Ectodermal cell (in vitro differentiated cells): ENCODE measurements around the gene CCL27. TPM values are rescaled to one million over a fixed set of nuclear protein-coding genes. Genes with fewer than 3 reads are reported as not detected.

Source experiments
- H3K27ac ChIP-seq: 2 replicates; pipeline ENCODE4 v1.7.0; 2013; ENCODE audit warnings: mild to moderate bottlenecking, low read depth, low read length; ENCODE audit not compliant: insufficient read depth, poor library complexity, severe bottlenecking
- H3K27me3 ChIP-seq: 2 replicates; pipeline ENCODE4 v1.7.0; 2013; ENCODE audit warnings: mild to moderate bottlenecking, low read length; ENCODE audit not compliant: insufficient read depth, control insufficient read depth, poor library complexity, severe bottlenecking
- H3K36me3 ChIP-seq: one replicate; pipeline ENCODE4 v1.7.0; 2013; ENCODE audit warnings: low read length; ENCODE audit not compliant: control insufficient read depth, insufficient read depth
- H3K4me1 ChIP-seq: one replicate; pipeline ENCODE4 v1.7.0; 2013; ENCODE audit warnings: low read length; ENCODE audit not compliant: control insufficient read depth, insufficient read depth
- H3K4me3 ChIP-seq: 2 replicates; pipeline ENCODE4 v1.7.0; 2013; ENCODE audit warnings: low read depth, low read length, control low read depth; ENCODE audit not compliant: insufficient read depth
- H3K9me3 ChIP-seq: 2 replicates; pipeline ENCODE4 v1.7.0; 2013; ENCODE audit warnings: mild to moderate bottlenecking, low read length, moderate library complexity; ENCODE audit not compliant: control insufficient read depth
- WGBS, 2 experiments: methylation state at CpG; one replicate each; pipeline ENCODE4 v1.1.7; 2013; ENCODE audit warnings: missing lambda C conversion rate in 2 of 2; 5-methylcytosine and 5-hydroxymethylcytosine counted together
- polyA plus RNA-seq, 4 experiments: library from polyadenylated mRNA; stranded (reverse); fragments of 50-300 nt; gene quantifications; one replicate each; pipeline ENCODE4 v1.2.3, GENCODE V29; 2013

Gene CCL27, protein sequence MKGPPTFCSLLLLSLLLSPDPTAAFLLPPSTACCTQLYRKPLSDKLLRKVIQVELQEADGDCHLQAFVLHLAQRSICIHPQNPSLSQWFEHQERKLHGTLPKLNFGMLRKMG
- 0.56 TPM for polyA plus RNA-seq (2013, experiment 1 of 4)
- polyA plus RNA-seq (2013, experiment 2 of 4): 0.62 TPM
- 0.69 TPM for polyA plus RNA-seq (2013, experiment 3 of 4)
- 0.32 TPM for polyA plus RNA-seq (2013, experiment 4 of 4)

DNA sequence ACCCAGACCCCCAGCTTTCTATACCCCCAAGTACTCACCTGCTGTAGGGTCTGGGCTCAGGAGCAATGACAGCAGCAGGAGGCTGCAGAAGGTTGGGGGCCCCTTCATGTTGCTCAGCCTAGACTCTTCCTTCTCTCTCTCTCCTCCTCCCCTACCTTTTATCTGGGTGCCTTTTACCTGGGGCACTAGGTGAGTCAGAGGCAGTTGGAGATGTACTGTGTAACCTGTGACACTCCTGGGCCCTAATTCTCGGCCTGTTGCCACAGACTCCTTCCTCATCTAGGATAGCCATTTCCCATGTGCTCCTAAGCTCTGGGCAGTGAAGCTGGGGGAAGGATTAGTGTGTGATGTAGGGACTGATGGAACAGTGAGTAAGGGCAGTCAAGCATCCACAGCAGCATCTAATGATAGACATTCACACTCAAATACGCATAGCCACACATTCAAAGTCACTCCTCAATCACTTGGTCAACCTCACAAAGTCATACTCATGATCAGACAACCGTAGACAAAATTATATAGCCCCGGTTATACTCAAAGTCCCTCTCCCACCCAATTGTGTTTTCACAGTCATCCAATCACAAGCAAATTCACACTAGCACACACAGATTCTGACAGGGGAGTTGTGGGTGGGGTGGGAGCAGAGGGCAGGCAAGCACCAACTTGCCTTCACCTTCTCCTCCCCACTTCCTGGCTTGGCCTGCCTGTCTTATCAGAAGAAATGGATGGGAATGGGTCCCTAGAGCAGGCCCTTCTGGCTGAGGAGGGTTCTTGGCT, at the start of gene CCL27:
CCL27 (minus strand) TSS at position 132 of the 777 bp plus-strand sequence; CDS start at position 108, 24 bp downstream.
- no peaks in the 10 kb centered on the region for H3K36me3 ChIP-seq
- no peaks in the 10 kb centered on the region for H3K27me3 ChIP-seq
- H3K4me1 ChIP-seq: no peaks in the 10 kb centered on the region
- no peak within 1 kb of the TSS for H3K4me3 ChIP-seq
- H3K27ac ChIP-seq: no peak within 1 kb of the TSS
- 93% methylated on average over 4 of the region's 4 CpGs for WGBS, 2 experiments
- H3K9me3 ChIP-seq: no peaks in the 10 kb centered on the region

DNA sequence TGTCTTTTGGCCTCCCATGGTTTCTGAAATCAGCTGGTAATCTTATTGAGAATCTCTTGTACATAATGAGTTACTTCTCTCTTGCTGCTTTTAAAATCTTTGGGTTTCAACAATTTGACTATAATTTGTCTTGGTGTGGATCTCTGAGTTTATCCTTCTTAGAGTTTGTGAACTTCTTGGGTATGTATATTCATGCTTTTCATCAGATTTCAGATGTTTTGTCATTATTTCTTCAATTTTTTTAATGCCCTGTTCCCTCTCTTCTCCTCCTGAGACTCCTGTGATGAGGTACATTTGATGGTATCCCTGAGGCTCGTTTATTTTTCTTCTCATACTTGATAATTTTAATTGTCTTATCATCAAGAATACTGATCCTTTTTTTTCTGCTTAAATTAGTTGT, 49.7 kb upstream of the CCL27 start:
- Histone ChIP-seq H3K27me3 (no peaks in the 10 kb centered on the region), H3K27ac (no peak overlapping the region), H3K4me3 (no peak overlapping the region), H3K4me1 (no peaks in the 10 kb centered on the region), H3K9me3 (no peaks in the 10 kb centered on the region), H3K36me3 (no peaks in the 10 kb centered on the region)
- WGBS, 2 experiments: 71% methylated on average over 1 of the region's 1 CpG; no CpG with 5 or more reads in 1 of the 2 experiments

DNA sequence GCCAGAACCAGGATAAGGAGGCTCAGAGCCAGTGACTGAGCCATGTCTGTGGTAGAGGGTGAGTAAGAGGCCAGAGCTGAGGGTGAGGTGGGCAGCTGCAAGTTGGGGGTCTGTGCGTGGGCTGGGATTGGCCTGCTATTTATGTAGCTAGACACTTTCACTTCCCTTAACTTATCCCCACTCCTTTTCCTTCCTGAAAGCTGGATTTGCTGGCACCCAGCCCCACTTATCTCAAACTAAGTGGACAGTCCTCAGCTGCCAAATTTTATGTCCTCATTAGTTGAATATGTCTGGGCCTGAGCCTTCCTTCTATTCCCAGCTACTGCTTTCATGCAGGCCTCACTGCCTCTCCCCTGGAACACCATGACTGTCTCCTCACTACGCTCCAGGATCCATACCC, 47.6 kb upstream of the CCL27 start, which contains the start of gene CCL21:
CCL21 (minus strand) TSS at position 114 of the 400 bp plus-strand sequence; CDS start at position 44, 70 bp downstream.
- WGBS, 2 experiments: 91 to 100% methylated on average over 1 to 2 of the region's 2 CpGs
- Histone ChIP-seq H3K27me3 (no peaks in the 10 kb centered on the region), H3K4me1 (no peaks in the 10 kb centered on the region), H3K4me3 (no peak within 1 kb of the TSS), H3K9me3 (no peaks in the 10 kb centered on the region), H3K36me3 (no peaks in the 10 kb centered on the region), H3K27ac (no peak within 1 kb of the TSS)

DNA sequence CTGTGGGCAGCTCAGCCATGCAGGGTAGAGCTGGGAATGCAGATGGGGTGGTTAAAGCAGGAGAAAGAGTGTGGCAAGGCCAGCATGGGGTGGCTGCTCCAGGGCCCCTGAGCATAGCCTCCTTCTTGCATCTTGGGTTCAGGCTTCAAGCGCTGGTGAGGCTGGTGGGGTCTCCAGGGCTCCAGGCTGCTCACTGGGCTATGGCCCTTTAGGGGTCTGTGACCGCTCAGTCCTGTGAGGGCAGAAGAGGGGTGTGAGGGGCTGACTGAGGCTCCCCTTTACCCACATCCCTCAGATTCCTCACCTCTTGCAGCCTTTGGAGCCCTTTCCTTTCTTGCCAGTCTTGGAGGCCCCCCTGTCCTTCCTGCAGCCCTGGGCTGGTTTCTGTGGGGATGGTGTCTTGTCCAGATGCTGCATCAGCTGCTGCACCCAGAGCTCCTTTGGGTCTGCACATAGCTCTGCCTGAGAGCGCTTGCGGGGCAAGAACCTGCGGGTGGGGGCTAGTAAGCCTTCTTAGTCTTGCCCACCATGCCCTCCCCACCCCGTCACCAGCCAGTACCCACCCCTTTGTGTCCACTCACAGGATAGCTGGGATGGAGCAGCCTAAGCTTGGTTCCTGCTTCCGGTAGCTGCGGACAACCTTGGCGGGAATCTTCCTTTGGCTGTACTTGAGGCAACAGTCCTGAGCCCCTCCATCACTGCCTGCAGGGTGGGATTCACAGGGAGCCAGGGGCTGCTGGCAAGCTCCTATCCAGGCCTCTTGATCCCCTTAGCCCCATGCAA, 46.9 kb upstream of the CCL27 start:
- Histone ChIP-seq H3K4me1 (no peaks in the 10 kb centered on the region), H3K27ac (no peak overlapping the region), H3K9me3 (no peaks in the 10 kb centered on the region), H3K36me3 (no peaks in the 10 kb centered on the region), H3K4me3 (no peak overlapping the region), H3K27me3 (no peaks in the 10 kb centered on the region)
- 95 to 96% methylated on average over 9 of the region's 9 CpGs for WGBS, 2 experiments

DNA sequence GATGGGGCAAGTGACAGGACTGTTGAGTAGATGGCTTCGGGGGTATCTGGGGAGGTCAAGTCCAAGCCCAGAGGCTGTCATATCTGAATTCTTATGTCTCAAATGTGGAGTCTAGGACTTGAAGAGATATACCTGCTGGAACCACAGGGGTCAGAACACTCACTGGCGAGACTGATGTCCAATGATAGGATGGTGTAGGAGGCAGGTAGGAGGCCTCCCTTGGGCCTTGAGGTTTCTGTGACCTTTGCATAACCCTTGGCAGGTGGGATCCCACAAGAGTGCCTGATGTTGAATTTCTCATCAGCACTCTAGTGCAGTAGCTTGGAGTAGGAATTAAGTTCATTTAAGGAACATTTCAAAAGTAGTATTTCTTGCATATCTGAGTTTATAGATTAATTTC, 44.7 kb upstream of the CCL27 start:
- WGBS, 2 experiments: 89 to 95% methylated on average over 2 of the region's 2 CpGs

DNA sequence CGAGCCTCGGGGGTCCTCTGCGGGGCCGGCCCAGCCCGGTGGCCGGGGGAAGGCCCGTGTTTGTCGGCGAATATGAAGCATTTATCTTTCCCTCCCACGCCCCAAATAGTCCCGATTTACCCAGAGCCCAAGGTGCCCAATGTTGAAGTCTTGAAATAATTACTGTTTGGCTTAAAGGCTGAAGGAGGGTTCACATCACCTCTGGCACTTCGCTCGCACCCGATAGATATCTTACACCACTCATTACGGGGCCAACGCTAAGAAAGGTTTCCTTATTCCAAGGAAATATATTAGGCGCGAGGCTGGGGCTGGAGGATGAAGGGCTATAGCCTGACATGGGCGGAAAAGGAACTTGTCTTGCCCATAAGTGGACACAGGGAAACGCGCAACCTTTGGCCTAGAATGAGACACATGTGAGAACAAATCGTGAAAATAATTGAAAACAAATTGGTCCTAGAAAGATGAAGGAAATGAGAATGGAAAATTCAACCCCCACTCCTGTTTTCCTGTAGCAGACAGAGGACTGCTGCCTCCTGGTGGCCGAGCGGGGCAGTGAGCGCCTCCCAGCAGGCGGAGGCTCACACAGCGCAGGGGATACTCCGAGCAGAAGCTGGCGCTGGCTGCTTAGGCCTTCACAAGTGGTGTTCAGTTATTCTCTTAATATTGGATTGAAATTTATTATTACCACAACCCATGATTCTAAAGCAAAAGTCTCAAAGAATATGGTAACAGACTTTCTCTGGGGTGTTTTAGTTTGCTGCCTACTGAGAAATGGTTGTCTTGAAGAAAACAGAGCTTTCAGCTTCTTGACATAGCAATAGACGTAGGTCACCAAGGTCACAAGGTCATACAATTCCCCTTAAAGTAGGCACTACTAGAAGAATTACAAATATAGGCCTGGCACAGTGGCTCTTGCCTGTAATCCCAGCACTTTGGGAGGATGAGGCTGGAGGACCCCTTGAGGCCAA, 39.6 kb upstream of the CCL27 start:
- H3K27me3 ChIP-seq: peaks cover 36% of the 10 kb centered on the region
- H3K9me3 ChIP-seq: no peaks in the 10 kb centered on the region
- no peaks in the 10 kb centered on the region for H3K4me1 ChIP-seq
- 14 to 19% methylated on average over 30 of the region's 30 CpGs for WGBS, 2 experiments
- no peaks in the 10 kb centered on the region for H3K36me3 ChIP-seq
- no peak overlapping the region for H3K27ac ChIP-seq
- H3K4me3 ChIP-seq: peak overlapping the region; percentile 45

More for the DNA sequence above, 44.7 kb upstream of the CCL27 start:
- Histone ChIP-seq H3K27ac (no peak overlapping the region), H3K4me3 (no peak overlapping the region), H3K36me3 (no peaks in the 10 kb centered on the region), H3K4me1 (no peaks in the 10 kb centered on the region), H3K27me3 (peaks cover under 1% of the 10 kb centered on the region), H3K9me3 (no peaks in the 10 kb centered on the region)

DNA sequence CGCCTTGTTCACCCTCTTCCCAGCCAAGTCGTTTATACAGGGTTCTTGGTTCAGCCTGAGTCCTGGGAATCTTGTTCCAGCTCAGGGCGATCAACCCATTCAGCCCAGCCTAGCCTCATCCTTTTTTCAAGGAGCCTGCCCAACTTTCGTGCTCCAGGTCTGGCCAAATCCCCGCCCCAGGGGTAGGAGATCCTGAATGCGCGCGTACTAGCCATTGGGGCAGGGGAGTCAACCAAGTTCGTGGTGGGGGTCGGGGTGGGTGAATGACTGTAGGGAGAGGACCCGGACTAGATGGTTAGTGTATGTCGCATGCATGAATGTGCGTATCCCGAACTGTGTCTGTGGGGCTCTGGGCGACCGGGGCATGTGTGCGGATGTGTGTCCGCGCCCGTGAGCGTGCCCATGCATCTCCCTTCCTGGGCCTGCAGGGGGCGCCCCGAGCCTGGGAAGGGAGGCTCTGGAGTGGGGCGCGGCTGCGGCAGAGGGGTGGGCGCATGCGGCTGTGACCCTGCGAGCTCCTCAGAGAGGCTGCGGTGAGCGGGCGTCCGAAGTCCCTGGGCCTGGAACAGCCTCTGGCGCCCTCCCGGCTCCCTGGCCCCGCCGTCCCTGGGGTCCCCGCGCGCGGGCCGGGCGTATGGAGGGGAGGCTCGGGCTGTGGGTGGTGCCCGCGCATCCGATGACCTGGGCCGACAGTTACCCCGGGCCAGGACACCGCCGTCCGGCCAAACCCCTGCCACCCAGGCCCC, 38.7 kb upstream of the CCL27 start:
- H3K36me3 ChIP-seq: no peaks in the 10 kb centered on the region
- no peak overlapping the region for H3K27ac ChIP-seq
- H3K27me3 ChIP-seq: peaks cover 36% of the 10 kb centered on the region
- H3K9me3 ChIP-seq: no peaks in the 10 kb centered on the region
- WGBS, 2 experiments: 10% methylated on average over 52 of the region's 52 CpGs
- no peaks in the 10 kb centered on the region for H3K4me1 ChIP-seq
- peak overlapping the region; percentile 45 for H3K4me3 ChIP-seq

DNA sequence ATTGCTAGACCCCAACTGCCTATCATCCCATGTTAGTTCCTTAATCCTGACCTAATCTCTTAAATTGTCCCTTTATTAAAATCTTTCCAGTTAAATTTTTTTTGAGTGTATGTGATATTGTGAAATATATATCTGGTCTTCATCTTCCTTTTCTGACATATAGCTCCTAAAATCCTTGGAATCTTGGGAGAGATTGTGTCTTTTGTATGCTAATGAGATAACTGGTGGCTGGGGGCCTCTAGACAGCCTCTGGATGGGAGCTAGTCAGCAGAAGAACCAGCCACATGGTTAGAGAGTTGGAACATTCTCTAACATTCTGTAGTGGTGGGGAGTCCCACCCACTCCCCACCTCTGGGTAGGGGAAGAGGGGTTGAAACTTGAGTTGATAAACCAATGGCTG, 32.4 kb upstream of the CCL27 start:
- H3K9me3 ChIP-seq: no peaks in the 10 kb centered on the region
- H3K27me3 ChIP-seq: peaks cover 12% of the 10 kb centered on the region
- no peaks in the 10 kb centered on the region for H3K36me3 ChIP-seq
- H3K4me1 ChIP-seq: no peaks in the 10 kb centered on the region
- no peak overlapping the region for H3K4me3 ChIP-seq
- H3K27ac ChIP-seq: no peak overlapping the region

DNA sequence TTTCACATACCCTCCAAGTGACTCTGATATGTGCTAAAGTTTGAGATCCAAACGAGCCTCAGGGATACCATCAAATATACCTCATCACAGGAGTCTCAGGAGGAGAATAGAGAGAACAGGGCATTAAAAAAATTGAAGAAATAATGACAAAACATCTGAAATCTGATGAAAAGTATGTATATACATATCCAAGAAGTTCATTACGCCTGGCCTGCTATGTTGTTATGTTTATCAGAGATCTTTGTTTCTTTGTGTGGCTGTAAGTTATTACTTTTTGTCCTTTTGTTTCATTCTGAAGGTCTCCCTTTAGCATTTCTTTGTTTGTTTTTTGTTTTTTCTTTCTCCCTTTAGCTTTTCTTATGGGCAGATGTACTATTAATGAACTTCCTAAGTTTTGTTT, 31.1 kb upstream of the CCL27 start:
- Histone ChIP-seq H3K36me3 (no peaks in the 10 kb centered on the region), H3K27ac (no peak overlapping the region), H3K4me1 (no peaks in the 10 kb centered on the region), H3K27me3 (no peaks in the 10 kb centered on the region), H3K4me3 (no peak overlapping the region), H3K9me3 (no peaks in the 10 kb centered on the region)
- WGBS, 2 experiments: 92 to 98% methylated on average over 2 of the region's 2 CpGs
